Activated naive CD8-positive, alpha-beta T cell (primary cell): ENCODE results near the gene KRT7.

ENCODE experiments used
- H3K27ac Mint-ChIP-seq: one replicate; pipeline ENCODE4 v1.8.0; 2021; ENCODE audit warnings: mixed read lengths
- H3K27me3 Mint-ChIP-seq: one replicate; pipeline ENCODE4 v1.8.0; 2021; ENCODE audit warnings: mixed read lengths
- H3K36me3 Mint-ChIP-seq: one replicate; pipeline ENCODE4 v1.8.0; 2021; ENCODE audit warnings: mixed read lengths
- H3K4me1 Mint-ChIP-seq: one replicate; pipeline ENCODE4 v1.8.0; 2021; ENCODE audit warnings: low read depth, mixed read lengths
- H3K4me3 Mint-ChIP-seq: one replicate; pipeline ENCODE4 v1.8.0; 2021; ENCODE audit warnings: mild to moderate bottlenecking, mixed read lengths
- H3K9me3 Mint-ChIP-seq: one replicate; pipeline ENCODE4 v1.8.0; 2021; ENCODE audit warnings: low read depth, mixed read lengths

The KRT7 gene

GRCh38 chr12:52258335-52258901 lies 25.4 kb downstream of the KRT7 start:
- Mint-ChIP-seq H3K9me3 (no peaks in the 10 kb centered on the region), H3K4me3 (no peak overlapping the region), H3K4me1 (peaks cover 15% of the 10 kb centered on the region), H3K27me3 (peaks cover 42% of the 10 kb centered on the region), H3K27ac (no peak overlapping the region), H3K36me3 (peaks cover 4% of the 10 kb centered on the region)

- H3K9me3 Mint-ChIP-seq: no peaks in the 10 kb centered on the region
- H3K27ac Mint-ChIP-seq: no peak overlapping the region
- peaks cover 43% of the 10 kb centered on the region for H3K27me3 Mint-ChIP-seq
- H3K4me3 Mint-ChIP-seq: no peak overlapping the region
- H3K4me1 Mint-ChIP-seq: peaks cover 15% of the 10 kb centered on the region
- peaks cover 4% of the 10 kb centered on the region for H3K36me3 Mint-ChIP-seq
Measured at GRCh38 chr12:52259657-52260243, 26.7 kb downstream of the KRT7 start.

GRCh38 chr12:52260361-52261207 lies 27.5 kb downstream of the KRT7 start:
- Mint-ChIP-seq H3K9me3 (no peaks in the 10 kb centered on the region), H3K4me1 (peaks cover 15% of the 10 kb centered on the region), H3K27ac (no peak overlapping the region), H3K4me3 (no peak overlapping the region), H3K36me3 (peaks cover 4% of the 10 kb centered on the region), H3K27me3 (peaks cover 39% of the 10 kb centered on the region)

GRCh38 chr12:52261208-52261484 lies 28.1 kb downstream of the KRT7 start:
- Mint-ChIP-seq H3K4me1 (peaks cover 15% of the 10 kb centered on the region), H3K4me3 (no peak overlapping the region), H3K36me3 (peaks cover 4% of the 10 kb centered on the region), H3K27me3 (peaks cover 33% of the 10 kb centered on the region), H3K27ac (no peak overlapping the region), H3K9me3 (no peaks in the 10 kb centered on the region)

- peaks cover 4% of the 10 kb centered on the region for H3K36me3 Mint-ChIP-seq
- peaks cover 27% of the 10 kb centered on the region for H3K27me3 Mint-ChIP-seq
- H3K4me3 Mint-ChIP-seq: no peak overlapping the region
- no peak overlapping the region for H3K27ac Mint-ChIP-seq
- H3K9me3 Mint-ChIP-seq: no peaks in the 10 kb centered on the region
- peaks cover 15% of the 10 kb centered on the region for H3K4me1 Mint-ChIP-seq
Measured at GRCh38 chr12:52262286-52262685, 29.2 kb downstream of the KRT7 start.

- no peak overlapping the region for H3K27ac Mint-ChIP-seq
- peaks cover 4% of the 10 kb centered on the region for H3K36me3 Mint-ChIP-seq
- peaks cover 14% of the 10 kb centered on the region for H3K4me1 Mint-ChIP-seq
- H3K9me3 Mint-ChIP-seq: no peaks in the 10 kb centered on the region
- H3K4me3 Mint-ChIP-seq: no peak overlapping the region
- peaks cover 26% of the 10 kb centered on the region for H3K27me3 Mint-ChIP-seq
Measured at GRCh38 chr12:52263761-52264434, 30.9 kb downstream of the KRT7 start.

GRCh38 chr12:52264435-52264825 lies 31.4 kb downstream of the KRT7 start:
- H3K4me1 Mint-ChIP-seq: peaks cover 11% of the 10 kb centered on the region
- no peak overlapping the region for H3K27ac Mint-ChIP-seq
- H3K4me3 Mint-ChIP-seq: no peak overlapping the region
- H3K27me3 Mint-ChIP-seq: peaks cover 23% of the 10 kb centered on the region
- peaks cover 4% of the 10 kb centered on the region for H3K36me3 Mint-ChIP-seq
- H3K9me3 Mint-ChIP-seq: no peaks in the 10 kb centered on the region

- H3K4me1 Mint-ChIP-seq: no peaks in the 10 kb centered on the region
- no peak overlapping the region for H3K27ac Mint-ChIP-seq
- H3K27me3 Mint-ChIP-seq: peaks cover 18% of the 10 kb centered on the region
- H3K4me3 Mint-ChIP-seq: no peak overlapping the region
- no peaks in the 10 kb centered on the region for H3K9me3 Mint-ChIP-seq
- peaks cover 2% of the 10 kb centered on the region for H3K36me3 Mint-ChIP-seq
Measured at GRCh38 chr12:52266514-52266913, 33.5 kb downstream of the KRT7 start.

- Mint-ChIP-seq H3K4me3 (no peak overlapping the region), H3K9me3 (no peaks in the 10 kb centered on the region), H3K27me3 (peaks cover 12% of the 10 kb centered on the region), H3K27ac (no peak overlapping the region), H3K4me1 (no peaks in the 10 kb centered on the region), H3K36me3 (no peaks in the 10 kb centered on the region)
Measured at GRCh38 chr12:52267266-52267665, 34.2 kb downstream of the KRT7 start.

- Mint-ChIP-seq H3K27me3 (peaks cover 11% of the 10 kb centered on the region), H3K4me3 (no peak overlapping the region), H3K9me3 (no peaks in the 10 kb centered on the region), H3K27ac (no peak overlapping the region), H3K4me1 (no peaks in the 10 kb centered on the region), H3K36me3 (no peaks in the 10 kb centered on the region)
Measured at GRCh38 chr12:52267699-52268098, 34.7 kb downstream of the KRT7 start.

- Mint-ChIP-seq H3K4me3 (no peak overlapping the region), H3K27me3 (peaks cover 9% of the 10 kb centered on the region), H3K27ac (no peak overlapping the region), H3K4me1 (no peaks in the 10 kb centered on the region), H3K36me3 (no peaks in the 10 kb centered on the region), H3K9me3 (no peaks in the 10 kb centered on the region)
Measured at GRCh38 chr12:52268212-52268611, 35.2 kb downstream of the KRT7 start.

- no peaks in the 10 kb centered on the region for H3K9me3 Mint-ChIP-seq
- no peaks in the 10 kb centered on the region for H3K36me3 Mint-ChIP-seq
- H3K27me3 Mint-ChIP-seq: peaks cover 9% of the 10 kb centered on the region
- no peaks in the 10 kb centered on the region for H3K4me1 Mint-ChIP-seq
- no peak overlapping the region for H3K27ac Mint-ChIP-seq
- no peak overlapping the region for H3K4me3 Mint-ChIP-seq
Measured at GRCh38 chr12:52270541-52271070, 37.6 kb downstream of the KRT7 start.

- Mint-ChIP-seq H3K27me3 (peaks cover 11% of the 10 kb centered on the region), H3K4me3 (no peak overlapping the region), H3K9me3 (no peaks in the 10 kb centered on the region), H3K4me1 (no peaks in the 10 kb centered on the region), H3K36me3 (no peaks in the 10 kb centered on the region), H3K27ac (no peak overlapping the region)
Measured at GRCh38 chr12:52271158-52271557, 38.1 kb downstream of the KRT7 start.

GRCh38 chr12:52274521-52275120 lies 41.6 kb downstream of the KRT7 start, which contains the start of gene KRT86:
Gene KRT86, plus strand, starts transcription at chr12:52274645. Its CDS starts 27,272 bp downstream, at chr12:52301917.
- Mint-ChIP-seq H3K27ac (no peak within 1 kb of the TSS), H3K9me3 (no peaks in the 10 kb centered on the region), H3K27me3 (peaks cover 17% of the 10 kb centered on the region), H3K4me1 (peaks cover 4% of the 10 kb centered on the region), H3K36me3 (no peaks in the 10 kb centered on the region), H3K4me3 (no peak within 1 kb of the TSS)
